ENCODE data around the gene WNT4. TPM values are rescaled to one million over a fixed set of nuclear protein-coding genes. Genes with fewer than 3 reads are reported as not detected.

The WNT4 gene
- total and polyA plus RNA-seq, 8 donors = 0.69 to 17.6 (median 4.0) TPM

GRCh38 chr1:22124592-22125229, 18.2 kb downstream of the WNT4 start:
- Histone ChIP-seq H3K27ac (no peak overlapping the region), H3K27me3 (no peaks in the 10 kb centered on the region), H3K4me3 (no peak overlapping the region), H3K36me3 (no peaks in the 10 kb centered on the region), H3K9me3 (no peaks in the 10 kb centered on the region), H3K4me1 (no peaks in the 10 kb centered on the region)
- DNase-seq (peak in 1 of 6 donors; percentile 21), FAIRE-seq (no peak), ATAC-seq (no peak)
- TF ChIP-seq CTCF (IDR thresholded peaks at IDR 0.05) = no peak
- intact Hi-C loops (cut with DNase I) = no loop called here
- WGBS, 2 donors = 90 to 95% methylated on average over 8 of the region's 8 CpGs

GRCh38 chr1:22123901-22124404, 18.9 kb downstream of the WNT4 start:
- 72 to 79% methylated on average over 9 of the region's 9 CpGs for WGBS, 2 donors
- no peaks in the 10 kb centered on the region for H3K4me1 ChIP-seq
- ATAC-seq (peak in 1 of 4 donors; percentile 77), DNase-seq (no peak), FAIRE-seq (no peak)
- H3K27me3 ChIP-seq = no peaks in the 10 kb centered on the region
- H3K4me3 ChIP-seq = no peak overlapping the region
- intact Hi-C loops (cut with DNase I) = no loop called here
- H3K9me3 ChIP-seq = no peaks in the 10 kb centered on the region
- H3K36me3 ChIP-seq = no peaks in the 10 kb centered on the region
- no peak for TF ChIP-seq CTCF (IDR thresholded peaks at IDR 0.05)
- peak overlapping the region in 1 of 4 donors; percentile 41 for H3K27ac ChIP-seq

GRCh38 chr1:22123071-22123390, 19.9 kb downstream of the WNT4 start:
- WGBS, 2 donors = 84% methylated on average over 8 of the region's 8 CpGs
- Histone ChIP-seq H3K4me3 (no peak overlapping the region), H3K4me1 (no peaks in the 10 kb centered on the region), H3K9me3 (no peaks in the 10 kb centered on the region), H3K36me3 (no peaks in the 10 kb centered on the region), H3K27me3 (no peaks in the 10 kb centered on the region), H3K27ac (no peak overlapping the region)
- TF ChIP-seq CTCF (IDR thresholded peaks at IDR 0.05) = no peak
- FAIRE-seq (no peak), ATAC-seq (no peak), DNase-seq (no peak)
- intact Hi-C loops (cut with DNase I) = no loop called here

GRCh38 chr1:22122273-22123070, 20.4 kb downstream of the WNT4 start:
- Histone ChIP-seq H3K27ac (no peak overlapping the region), H3K9me3 (no peaks in the 10 kb centered on the region), H3K27me3 (no peaks in the 10 kb centered on the region), H3K36me3 (no peaks in the 10 kb centered on the region), H3K4me1 (no peaks in the 10 kb centered on the region), H3K4me3 (no peak overlapping the region)
- FAIRE-seq (no peak), DNase-seq (peak in 1 of 6 donors; percentile 5), ATAC-seq (no peak)
- intact Hi-C loops (cut with DNase I) = no loop called here
- TF ChIP-seq CTCF (IDR thresholded peaks at IDR 0.05) = no peak
- 81 to 88% methylated on average over 21 of the region's 21 CpGs for WGBS, 2 donors
